Kidney epithelial cell (primary cell): ENCODE data around the gene TYMP. TPM values are rescaled to one million over a fixed set of nuclear protein-coding genes. Genes with fewer than 3 reads are reported as not detected.
A peak's percentile ranks its signal among the peaks of the same experiment; 100 is the strongest.
"Not testable (repeated sequence)": the region's sequence is repeated elsewhere in the genome, so short reads cannot be mapped to it uniquely, and the experiment has no call there.

Experiments
- DNase-seq: peaks from one replicate; pipeline ENCODE4 v3.0.0-alpha.2; 2010; ENCODE audit warnings: low read depth
- H3K27me3 ChIP-seq: 2 replicates; pipeline ENCODE4 v1.6.0; 2011; ENCODE audit warnings: low read length; ENCODE audit not compliant: control insufficient read depth, insufficient read depth
- H3K36me3 ChIP-seq: 2 replicates; pipeline ENCODE4 v1.5.1; 2011; ENCODE audit warnings: low read length; ENCODE audit not compliant: control insufficient read depth, insufficient read depth
- H3K4me3 ChIP-seq: 2 replicates; pipeline ENCODE4 v1.5.1; 2011; ENCODE audit warnings: low read depth, mild to moderate bottlenecking, control low read depth, low read length
- total RNA-seq: library from RNA; depleted of rRNA; stranded (reverse); fragments of >200 nt; gene quantifications from 2 replicates; pipeline ENCODE4 v1.2.3, GENCODE V29; 2015
- TF ChIP-seq, protein P1 (sequence below): IDR thresholded peaks from 2 replicates; pipeline ENCODE4 v1.5.1; 2011; ENCODE audit warnings: mild to moderate bottlenecking, moderate library complexity, low read length, control low read depth, inconsistent platforms; ENCODE audit not compliant: insufficient read depth, poor library complexity, severe bottlenecking

TYMP gene
- total RNA-seq, 1 donor from 2014 or later = 53.1 TPM

DNA sequence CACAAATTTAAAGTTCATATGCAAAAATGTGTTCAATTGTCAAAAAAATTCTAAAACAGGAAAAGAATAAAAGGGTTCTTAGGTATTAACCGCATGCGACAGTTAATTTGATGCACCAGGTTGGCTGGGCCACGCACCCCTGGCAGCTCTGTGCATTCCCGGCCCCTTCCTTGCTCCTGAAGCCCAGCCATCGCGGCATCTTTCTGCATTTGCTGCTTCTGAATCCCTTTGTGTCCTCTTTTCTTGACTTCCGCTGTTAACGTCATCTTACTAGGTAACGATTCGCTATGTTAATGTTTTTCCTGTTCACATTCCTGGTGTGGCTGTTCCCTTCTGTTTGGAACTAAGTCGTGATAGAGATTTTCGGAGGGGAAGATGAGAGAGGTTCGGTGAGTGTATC is 8.0 kb upstream of the TYMP start:
- H3K27me3 ChIP-seq = no peaks in the 10 kb centered on the region
- no peak overlapping the region for H3K4me3 ChIP-seq
- no peaks in the 10 kb centered on the region for H3K36me3 ChIP-seq
- TF ChIP-seq, protein P1, sequence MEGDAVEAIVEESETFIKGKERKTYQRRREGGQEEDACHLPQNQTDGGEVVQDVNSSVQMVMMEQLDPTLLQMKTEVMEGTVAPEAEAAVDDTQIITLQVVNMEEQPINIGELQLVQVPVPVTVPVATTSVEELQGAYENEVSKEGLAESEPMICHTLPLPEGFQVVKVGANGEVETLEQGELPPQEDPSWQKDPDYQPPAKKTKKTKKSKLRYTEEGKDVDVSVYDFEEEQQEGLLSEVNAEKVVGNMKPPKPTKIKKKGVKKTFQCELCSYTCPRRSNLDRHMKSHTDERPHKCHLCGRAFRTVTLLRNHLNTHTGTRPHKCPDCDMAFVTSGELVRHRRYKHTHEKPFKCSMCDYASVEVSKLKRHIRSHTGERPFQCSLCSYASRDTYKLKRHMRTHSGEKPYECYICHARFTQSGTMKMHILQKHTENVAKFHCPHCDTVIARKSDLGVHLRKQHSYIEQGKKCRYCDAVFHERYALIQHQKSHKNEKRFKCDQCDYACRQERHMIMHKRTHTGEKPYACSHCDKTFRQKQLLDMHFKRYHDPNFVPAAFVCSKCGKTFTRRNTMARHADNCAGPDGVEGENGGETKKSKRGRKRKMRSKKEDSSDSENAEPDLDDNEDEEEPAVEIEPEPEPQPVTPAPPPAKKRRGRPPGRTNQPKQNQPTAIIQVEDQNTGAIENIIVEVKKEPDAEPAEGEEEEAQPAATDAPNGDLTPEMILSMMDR = no peak
- no peak for DNase-seq

DNA sequence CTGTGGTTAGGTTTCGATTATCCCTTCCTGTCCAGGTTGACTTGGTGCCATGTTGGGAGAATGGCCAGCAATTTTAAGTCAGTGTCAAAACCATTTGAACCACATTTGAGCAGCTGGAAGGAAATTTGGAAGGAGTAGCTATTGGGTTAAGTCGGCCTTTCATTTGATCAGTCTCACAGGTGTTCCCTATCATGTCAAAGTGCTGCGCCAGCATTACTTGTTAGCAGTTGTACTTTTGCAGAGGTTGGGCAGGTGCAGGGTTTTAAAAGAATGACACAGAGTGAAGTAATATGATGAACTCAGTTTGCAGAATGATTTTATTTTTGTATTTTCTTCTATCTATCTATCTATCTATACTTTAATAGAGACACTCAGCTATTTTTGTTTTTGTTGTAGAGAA is 6.4 kb upstream of the TYMP start:
- Histone ChIP-seq H3K4me3 (no peak overlapping the region), H3K36me3 (no peaks in the 10 kb centered on the region), H3K27me3 (peaks cover 6% of the 10 kb centered on the region)
- no peak for DNase-seq
- TF ChIP-seq, protein P1 = no peak

DNA sequence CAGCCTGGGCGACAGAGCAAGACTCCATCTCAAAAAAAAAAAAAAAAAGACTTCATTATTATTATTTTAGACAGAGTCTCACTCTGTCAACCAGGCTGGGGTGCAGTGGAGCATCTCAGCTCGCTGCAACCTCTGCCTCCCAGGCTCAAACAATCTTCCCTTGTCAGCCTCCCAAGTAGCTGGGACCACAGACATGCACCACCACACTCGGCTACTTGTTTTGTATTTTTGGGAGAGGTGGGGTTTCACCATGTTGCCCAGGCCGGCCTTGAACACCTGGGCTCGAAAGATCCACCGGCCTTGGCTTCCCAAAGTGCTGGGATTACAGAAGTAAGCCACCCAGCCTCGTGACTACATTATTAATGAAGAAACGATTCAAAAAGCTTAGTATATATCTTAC is 5.3 kb upstream of the TYMP start:
- Histone ChIP-seq H3K36me3 (no peaks in the 10 kb centered on the region), H3K4me3 (no peak overlapping the region), H3K27me3 (peaks cover 15% of the 10 kb centered on the region)
- TF ChIP-seq, protein P1 = no peak
- no peak for DNase-seq

DNA sequence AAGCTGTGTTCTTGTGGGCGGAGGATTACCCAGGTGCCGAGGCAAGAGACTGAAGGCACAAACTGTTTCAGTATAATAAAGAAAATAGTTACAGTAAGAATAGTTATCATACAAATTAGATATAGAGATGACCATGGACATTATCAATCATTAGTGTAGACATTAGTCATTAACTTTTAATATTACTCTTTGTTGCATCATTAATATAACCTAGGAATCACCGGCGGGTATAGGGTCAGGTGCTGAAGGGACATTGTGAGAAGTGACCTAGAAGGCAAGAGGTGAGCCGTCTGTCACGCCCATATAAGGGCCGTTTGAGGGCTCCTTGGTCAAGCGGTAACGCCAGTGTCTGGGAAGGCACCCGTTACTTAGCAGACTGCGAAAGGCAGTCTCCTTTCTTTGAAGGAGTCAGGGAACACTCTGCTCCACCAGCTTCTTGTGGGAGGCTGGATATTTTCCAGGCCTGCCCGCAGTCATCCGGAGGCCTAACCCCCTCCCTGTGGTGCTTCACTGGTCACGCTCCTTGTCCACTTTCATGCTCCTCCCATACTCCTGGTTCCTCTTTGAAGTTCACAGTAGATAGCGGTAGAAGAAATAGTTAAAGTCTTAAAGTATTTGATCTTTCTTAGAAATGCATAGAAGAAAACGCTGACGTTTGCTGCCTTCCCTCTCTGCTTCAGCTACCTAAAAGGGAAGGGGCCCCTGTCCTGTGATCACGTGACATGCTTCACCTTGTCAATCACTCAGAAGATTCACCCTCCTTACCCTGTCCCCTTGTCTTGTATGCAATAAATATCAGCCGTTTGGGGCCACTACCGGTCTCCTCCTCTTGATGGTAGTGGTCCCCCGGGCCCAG is 4.3 kb upstream of the TYMP start:
- not testable (repeated sequence) for H3K4me3 ChIP-seq, H3K36me3 ChIP-seq, DNase-seq
- peaks cover 15% of the 10 kb centered on the region for H3K27me3 ChIP-seq

DNA sequence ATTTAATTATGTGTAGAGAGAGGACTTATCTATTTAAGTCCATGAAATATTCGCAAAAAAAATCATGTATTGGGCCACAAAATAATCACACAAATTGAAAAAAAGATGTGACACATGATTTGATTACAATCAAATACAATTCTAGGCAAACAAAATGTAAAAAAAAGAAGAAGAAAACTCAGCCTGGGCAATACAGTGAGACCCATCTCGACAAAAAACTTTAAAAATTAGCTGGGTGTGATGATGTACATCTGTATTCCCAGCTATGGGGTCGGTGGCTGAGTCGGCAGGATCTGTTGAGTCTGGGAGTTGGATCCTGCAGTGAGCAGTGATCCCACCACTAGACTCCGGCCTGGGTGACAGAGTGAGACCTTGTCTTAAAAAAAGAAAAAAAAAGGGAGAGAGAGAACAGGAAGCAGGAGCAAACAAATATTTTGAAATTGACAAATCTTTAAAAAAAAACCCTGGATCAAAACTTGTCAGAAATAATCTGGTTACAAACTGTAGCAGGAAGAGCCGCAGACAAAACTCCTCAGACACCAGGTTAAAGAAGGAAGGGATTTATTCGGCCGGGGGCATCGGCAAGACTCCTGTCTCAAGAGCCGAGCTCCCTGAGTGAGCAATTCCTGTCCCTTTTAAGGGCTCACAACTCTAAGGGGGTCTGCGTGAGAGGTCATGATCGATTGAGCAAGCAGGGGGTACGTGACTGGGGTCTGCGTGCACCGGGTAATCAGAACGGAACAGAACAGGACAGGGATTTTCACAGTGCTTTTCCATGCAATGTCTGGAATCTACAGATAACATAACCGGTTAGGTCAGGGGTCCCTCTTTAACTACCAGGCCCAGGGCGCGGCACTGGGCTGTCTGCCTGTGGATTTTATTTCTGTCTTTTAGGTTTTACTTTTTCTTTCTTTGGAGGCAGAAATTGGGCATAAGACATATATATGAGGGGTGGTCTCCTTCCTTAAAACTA is 3.3 kb upstream of the TYMP start:
- no peak overlapping the region for H3K4me3 ChIP-seq
- TF ChIP-seq, protein P1 = no peak
- no peak for DNase-seq
- no peaks in the 10 kb centered on the region for H3K36me3 ChIP-seq
- H3K27me3 ChIP-seq = peaks cover 15% of the 10 kb centered on the region

DNA sequence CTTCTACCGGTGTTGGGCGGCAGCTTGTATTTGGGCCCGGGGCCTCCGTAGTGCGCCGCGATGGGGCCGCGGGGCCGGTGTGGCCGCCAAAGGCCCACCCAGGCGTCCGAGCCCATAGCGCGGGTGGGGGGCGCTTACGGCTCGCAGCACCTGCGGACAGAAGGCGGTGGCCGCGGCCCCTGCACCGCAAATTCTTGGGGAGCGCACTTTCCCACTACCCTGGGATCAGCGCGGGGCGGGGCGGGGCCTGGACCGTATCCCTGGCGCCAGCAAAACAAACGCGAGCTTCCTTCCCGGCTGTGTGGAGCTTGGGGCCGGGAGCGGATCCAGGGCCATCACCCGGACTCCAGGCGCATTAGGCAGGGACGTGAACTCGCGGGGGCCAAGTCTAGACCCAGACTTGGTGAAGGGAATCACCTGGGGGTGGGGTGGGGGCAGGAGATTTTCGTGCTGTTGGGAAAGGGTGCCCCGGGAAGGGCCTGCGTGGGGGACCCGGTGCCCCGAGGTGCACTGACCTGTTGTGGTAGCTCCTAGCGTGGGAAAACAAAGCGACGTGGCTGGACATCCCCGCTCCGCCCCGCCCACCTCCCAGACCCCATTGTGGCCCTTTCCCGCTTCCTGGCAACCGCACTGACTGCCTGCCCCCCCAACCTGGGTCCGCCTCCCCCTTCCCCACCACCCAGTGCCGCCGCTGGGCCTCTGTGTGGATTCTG is 2.3 kb upstream of the TYMP start:
- DNase-seq = no peak
- TF ChIP-seq, protein P1 = no peak
- H3K36me3 ChIP-seq = no peaks in the 10 kb centered on the region
- H3K4me3 ChIP-seq = peak overlapping the region; percentile 47
- peaks cover 15% of the 10 kb centered on the region for H3K27me3 ChIP-seq
